Forelimb muscle (tissue), 1 donor: Measurements from ENCODE around the gene FBXO28. TPM values are rescaled to one million over a fixed set of nuclear protein-coding genes. Genes with fewer than 3 reads are reported as not detected.

Experiments
- DNase-seq: peaks from one replicate; pipeline ENCODE4 v3.0.0-alpha.2; 2013; ENCODE audit warnings: low read depth
- polyA plus RNA-seq: library from polyadenylated mRNA; unstranded; fragments of 120-200 nt; gene quantifications from one replicate; pipeline ENCODE4 v1.2.1, GENCODE V29; 2013; ENCODE audit not compliant: insufficient read length

Gene FBXO28
- polyA plus RNA-seq, 1 donor: 16.5 TPM

GRCh38 chr1:224095867-224096266 is 18.0 kb upstream of the FBXO28 start:
- no peak for DNase-seq

GRCh38 chr1:224096773-224097172 is 17.1 kb upstream of the FBXO28 start:
- no peak for DNase-seq

- DNase-seq: no peak
Observed at GRCh38 chr1:224098007-224098406, 15.9 kb upstream of the FBXO28 start.

- no peak for DNase-seq
Observed at GRCh38 chr1:224106568-224107281, 7.2 kb upstream of the FBXO28 start.

GRCh38 chr1:224107282-224107625 is 6.7 kb upstream of the FBXO28 start:
- DNase-seq: no peak

- DNase-seq: no peak
Observed at GRCh38 chr1:224108991-224109390, 4.9 kb upstream of the FBXO28 start.

GRCh38 chr1:224109981-224110380 is 3.9 kb upstream of the FBXO28 start:
- no peak for DNase-seq

- DNase-seq: no peak
Observed at GRCh38 chr1:224113005-224113404, 906 bp upstream of the FBXO28 start.

- DNase-seq: no peak
Observed at GRCh38 chr1:224113545-224113917, 380 bp upstream of the FBXO28 start.

GRCh38 chr1:224114787-224115175 is 870 bp downstream of the FBXO28 start:
- DNase-seq: no peak

GRCh38 chr1:224116131-224116530 is 2.2 kb downstream of the FBXO28 start:
- no peak for DNase-seq

- DNase-seq: no peak
Observed at GRCh38 chr1:224118688-224119087, 4.8 kb downstream of the FBXO28 start.

GRCh38 chr1:224123136-224123535 is 9.2 kb downstream of the FBXO28 start:
- no peak for DNase-seq

- no peak for DNase-seq
Observed at GRCh38 chr1:224124220-224124619, 10.3 kb downstream of the FBXO28 start.

GRCh38 chr1:224127925-224128819 is 14.3 kb downstream of the FBXO28 start:
- no peak for DNase-seq

- no peak for DNase-seq
Observed at GRCh38 chr1:224131253-224131652, 17.3 kb downstream of the FBXO28 start.

- DNase-seq: no peak
Observed at GRCh38 chr1:224132901-224133300, 19.0 kb downstream of the FBXO28 start.

GRCh38 chr1:224133741-224134299 is 19.9 kb downstream of the FBXO28 start:
- DNase-seq: no peak

GRCh38 chr1:224137518-224137917 is 23.6 kb downstream of the FBXO28 start:
- no peak for DNase-seq

GRCh38 chr1:224138198-224138597 is 24.3 kb downstream of the FBXO28 start:
- no peak for DNase-seq

GRCh38 chr1:224141693-224142092 is 27.8 kb downstream of the FBXO28 start:
- no peak for DNase-seq

- DNase-seq: no peak
Observed at GRCh38 chr1:224149709-224150108, 35.8 kb downstream of the FBXO28 start.

GRCh38 chr1:224151117-224151516 is 37.2 kb downstream of the FBXO28 start:
- no peak for DNase-seq
